Inflammatory macrophage treated with lipopolysaccharide for 4 hours (primary cell): ENCODE results near the gene CSNK2A1.
"Not testable (repeated sequence)": the region's sequence is repeated elsewhere in the genome, so short reads cannot be mapped to it uniquely, and the experiment has no call there.

Experiments
- DNase-seq: peaks from one replicate; pipeline ENCODE4 v3.0.0-alpha.2; 2020

Gene CSNK2A1

DNA sequence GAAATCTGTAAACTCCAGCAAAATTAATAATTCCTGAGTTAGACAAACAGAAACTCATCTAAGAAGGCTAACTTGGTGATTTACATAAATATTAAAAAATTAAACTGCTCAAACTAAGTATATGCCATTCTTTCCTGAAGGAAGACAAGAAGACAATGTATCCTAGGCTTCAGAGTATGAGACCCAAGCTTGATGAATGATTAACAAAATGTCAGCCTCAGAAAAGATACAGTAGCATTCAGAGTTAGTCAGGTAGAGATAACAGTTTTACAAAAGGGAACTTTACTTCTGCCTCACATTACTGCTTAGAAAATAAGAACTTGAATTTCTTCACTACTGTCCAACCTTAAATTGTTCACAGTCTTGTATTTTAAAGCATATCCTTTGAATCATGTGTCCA lies 12.0 kb downstream of the CSNK2A1 start:
- DNase-seq, result no peak

DNA sequence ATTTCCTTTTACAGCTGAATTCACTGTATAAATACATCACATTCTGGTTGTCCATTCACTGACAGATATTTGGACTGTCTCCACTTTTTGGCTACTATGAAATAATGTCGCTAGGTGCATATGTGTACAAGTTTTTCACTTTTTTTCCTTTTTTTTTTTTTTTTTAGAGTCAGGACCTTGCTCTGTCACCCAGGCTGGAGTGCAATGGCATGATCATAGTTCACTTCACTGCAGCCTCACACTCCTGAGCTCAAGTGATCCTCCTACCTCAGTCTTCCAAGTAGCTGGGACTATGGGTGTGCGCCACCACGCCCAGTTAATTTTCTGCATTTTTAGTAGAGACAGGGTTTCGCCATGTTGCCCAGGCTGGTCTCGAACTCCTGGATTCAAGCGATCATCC lies 13.3 kb downstream of the CSNK2A1 start:
- DNase-seq, result no peak

DNA sequence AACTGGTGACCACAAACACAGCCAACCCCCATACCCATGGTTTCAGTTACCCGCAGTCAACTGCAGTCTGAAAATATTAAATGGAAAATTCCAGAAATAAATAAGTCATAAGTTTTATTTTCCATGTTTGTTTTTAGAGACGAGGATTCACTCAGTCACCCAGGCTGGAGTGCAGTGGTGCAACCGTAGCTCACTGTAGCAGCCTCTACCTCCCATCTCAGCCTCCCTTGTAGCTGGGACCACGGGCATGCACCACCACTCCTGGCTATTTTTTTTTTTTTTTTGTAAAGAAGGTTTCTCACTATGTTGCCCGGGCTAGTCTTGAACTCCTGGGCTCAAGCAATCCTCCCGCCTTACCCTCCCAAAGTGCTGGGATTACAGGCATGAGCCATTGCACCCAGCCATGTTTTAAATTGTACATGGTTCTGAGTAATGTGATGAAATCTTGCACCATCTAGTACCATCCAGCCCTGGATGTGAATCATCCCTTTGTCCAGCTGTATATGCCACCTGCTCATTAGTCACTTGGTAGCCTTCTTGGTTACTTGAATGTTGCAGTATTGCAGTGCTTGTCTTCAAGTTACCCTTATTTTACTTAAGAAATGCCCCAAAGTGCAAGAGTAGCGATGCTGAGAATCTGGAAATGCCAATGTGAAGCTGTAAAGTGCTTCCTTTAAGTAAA lies 14.5 kb downstream of the CSNK2A1 start:
- DNase-seq, result peak; percentile 84

DNA sequence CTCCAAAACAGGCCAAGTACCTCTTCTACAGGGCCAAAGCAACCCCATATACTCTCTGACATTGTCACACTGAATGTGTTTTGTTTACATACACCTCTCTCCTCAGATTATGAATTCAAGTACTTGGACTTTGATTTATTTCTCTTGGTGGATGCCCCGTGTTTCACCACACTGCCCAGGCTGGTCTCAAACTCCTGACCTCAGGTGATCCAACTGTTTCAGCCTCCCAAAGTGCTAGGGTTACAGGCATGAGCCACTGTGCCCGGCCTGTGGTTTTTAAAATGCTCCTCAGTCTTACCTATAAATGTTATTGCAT lies 16.1 kb downstream of the CSNK2A1 start:
- no peak for DNase-seq

DNA sequence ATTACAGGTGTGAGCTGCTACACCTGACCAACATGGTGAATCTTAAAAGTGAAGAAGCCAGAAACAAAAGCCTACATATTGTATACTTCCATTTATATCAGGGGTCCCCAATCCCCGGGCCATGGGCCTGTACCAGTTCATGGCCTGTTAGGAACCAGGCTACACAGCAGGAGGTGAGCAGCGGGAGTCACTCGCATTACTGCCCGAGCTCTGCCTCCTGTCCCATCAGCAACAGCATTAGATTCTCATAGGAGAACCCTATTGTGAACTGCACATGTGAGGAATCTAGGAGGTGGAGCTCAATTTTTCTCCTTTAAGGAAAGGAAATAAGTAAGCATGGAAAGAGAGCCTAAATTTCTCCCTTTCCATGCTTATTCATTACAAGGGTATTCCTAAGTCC lies 21.7 kb downstream of the CSNK2A1 start:
- DNase-seq, result no peak

DNA sequence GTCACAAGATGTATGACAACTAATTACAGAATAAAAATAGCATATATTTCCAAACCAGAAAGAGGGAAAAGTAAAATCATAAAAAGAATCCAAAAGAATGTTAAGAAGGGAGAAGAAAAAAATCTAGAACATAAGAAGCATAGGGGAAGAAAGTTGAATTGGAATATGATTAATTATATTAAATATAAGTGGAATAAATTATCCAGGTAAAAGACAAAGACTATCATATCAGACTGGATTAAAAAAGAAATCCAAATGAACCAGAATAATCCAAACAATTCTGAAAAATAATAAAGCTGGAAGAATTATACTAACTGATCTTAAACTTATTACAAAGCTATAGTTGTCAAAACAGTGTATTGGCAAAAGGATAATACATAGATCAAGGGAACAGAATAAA lies 23.6 kb downstream of the CSNK2A1 start:
- DNase-seq, result no peak

DNA sequence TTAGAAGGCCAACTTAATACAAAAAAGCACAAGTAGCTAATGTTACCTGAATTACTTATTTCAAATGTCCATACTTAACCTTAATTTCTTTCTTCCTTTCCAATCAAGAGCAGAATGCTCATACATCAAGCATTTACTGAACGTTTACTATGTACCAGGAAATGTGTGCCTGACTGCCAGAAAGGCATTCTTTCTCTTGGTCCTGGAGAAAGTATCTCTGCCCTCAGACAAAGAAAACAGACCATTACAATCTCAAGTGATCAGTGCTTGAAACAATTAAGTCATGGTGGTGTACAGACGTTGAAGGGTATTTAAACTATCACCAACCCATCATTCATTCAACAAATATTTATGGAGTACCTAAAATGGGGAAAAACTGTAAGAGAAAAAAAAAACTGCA lies 26.4 kb downstream of the CSNK2A1 start:
- DNase-seq, result no peak

DNA sequence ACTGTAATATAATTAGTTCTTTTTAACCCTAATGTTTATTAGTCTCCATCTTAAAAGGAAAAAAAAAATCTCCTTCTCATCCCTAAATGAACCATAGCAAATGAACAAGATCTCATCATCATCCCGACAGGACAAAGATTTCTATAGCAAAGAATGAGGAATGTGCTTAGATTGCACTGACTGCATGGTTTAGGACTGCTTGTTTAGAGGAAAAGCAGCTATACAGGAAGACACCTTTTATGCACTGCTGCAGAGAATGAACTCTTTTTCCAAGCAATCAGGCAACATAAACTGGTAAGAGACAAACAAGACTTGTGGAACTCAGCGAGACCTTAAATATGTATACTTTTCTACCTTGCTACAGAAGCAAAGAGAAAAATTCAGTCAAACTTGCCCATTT lies 26.8 kb downstream of the CSNK2A1 start:
- DNase-seq, result no peak

DNA sequence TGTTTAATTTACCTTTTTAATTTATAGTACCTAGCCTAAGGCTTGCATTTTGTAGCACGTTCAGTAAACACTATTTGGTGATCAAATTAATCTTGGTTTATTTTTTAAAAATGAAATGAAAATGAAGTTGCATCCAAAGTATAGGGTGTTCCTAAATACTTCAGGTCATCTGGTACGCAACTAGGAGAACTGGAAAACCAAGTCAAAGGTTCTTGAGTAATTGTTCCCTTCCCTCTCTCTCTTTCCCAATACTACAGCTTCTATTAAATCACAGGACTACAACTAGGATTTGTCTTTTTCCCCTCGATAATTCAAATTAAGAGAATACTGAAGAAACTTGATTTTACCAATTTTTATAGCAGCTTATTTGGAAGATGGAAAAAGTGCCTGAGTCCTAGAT lies 27.9 kb downstream of the CSNK2A1 start:
- no peak for DNase-seq

DNA sequence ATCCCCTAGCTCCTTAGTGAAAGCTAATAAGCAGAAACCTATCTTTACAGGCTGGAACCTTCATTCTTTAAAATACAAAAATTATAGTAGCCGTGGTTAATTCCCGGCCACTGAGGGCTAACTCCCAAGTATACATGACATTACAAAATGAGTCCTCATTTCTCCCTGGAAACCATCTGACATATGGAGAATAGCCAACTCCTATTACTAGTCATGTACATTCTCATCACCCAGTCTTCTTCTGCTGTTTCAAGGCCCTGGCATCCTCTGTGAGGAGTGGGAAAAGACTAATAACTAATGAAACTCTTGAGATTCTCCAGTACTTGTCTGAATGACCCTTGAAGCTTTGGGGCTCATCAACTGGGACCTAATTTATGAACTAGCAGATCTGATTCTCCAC lies 30.2 kb downstream of the CSNK2A1 start:
- no peak for DNase-seq

DNA sequence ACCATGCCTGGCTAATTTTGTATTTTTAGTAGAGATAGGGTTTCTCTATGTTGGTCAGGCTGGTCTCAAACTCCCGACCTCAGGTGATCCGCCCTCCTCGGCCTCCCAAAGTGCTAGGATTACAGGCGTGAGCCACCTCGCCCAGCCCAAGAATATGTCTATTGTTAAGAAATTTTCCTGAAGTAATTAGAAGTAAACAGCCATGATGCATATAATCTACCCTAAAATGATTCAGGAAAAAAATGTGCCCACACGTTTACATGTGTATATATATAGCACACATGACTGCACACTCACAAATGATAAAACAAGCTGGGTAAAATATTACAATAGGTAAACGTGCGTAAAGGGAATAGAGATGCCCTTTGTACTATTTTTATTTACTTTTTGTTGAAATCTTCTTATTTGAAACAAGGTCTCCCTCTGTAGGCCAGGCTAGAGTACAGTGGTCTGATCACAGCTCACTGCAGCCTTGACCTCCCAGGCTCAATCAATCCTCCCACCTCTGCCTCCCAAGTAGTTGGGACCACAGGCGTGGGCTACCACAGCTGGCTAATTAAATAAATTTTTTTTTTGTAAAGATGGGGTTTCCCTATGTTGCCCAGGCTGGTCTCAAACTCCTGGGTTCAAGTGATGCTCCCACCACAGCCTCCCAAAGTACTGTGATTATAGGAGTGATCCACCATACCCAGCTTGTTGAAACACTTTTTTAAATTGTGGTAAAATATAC lies 33.1 kb downstream of the CSNK2A1 start:
- DNase-seq, result not testable (repeated sequence)

DNA sequence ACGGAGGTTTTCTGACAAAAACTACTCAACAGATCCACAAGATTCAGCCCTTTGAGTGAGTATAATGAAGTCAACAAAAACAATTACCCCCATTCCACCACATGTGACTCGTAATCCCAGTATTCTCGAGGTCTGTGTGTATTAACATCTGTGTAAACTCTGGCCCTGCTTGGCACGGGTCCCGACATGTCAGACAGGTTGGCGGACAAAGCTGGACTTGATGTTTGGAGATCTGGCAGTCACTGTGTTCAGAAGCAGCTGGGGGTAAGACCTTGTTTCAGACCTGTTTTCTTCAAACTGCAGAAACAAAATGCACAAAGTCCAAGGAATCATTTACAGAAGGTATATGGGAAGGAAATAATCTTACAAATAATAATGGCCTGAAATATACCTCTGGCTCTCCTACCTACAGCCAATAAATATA lies 35.2 kb downstream of the CSNK2A1 start:
- DNase-seq, result not testable (repeated sequence)

DNA sequence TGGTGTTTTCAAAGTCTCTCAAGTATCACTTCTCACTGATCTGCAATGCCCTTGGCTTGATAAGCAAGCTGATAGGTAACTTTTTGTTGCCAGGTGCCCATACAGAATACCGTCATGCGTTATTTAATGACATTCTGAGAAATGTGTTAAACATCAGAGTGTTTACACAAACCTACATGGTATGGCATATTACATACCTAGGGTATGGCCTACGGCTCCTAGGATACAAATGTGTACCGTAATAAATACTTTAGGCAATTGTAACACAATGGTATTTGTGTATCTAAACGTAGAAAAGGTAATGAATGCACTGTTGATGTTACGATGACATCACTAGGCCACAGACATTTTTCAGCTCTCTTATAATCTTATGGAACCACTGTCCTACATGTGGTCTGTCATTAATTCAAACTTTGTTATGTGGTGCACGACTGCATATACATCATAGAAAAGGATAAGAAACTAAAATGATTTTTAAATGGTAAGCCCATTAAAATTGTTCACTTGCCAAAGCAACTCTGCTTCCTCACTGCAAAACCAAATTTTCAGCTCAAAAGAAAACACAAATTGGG lies 35.7 kb downstream of the CSNK2A1 start:
- DNase-seq, result no peak

DNA sequence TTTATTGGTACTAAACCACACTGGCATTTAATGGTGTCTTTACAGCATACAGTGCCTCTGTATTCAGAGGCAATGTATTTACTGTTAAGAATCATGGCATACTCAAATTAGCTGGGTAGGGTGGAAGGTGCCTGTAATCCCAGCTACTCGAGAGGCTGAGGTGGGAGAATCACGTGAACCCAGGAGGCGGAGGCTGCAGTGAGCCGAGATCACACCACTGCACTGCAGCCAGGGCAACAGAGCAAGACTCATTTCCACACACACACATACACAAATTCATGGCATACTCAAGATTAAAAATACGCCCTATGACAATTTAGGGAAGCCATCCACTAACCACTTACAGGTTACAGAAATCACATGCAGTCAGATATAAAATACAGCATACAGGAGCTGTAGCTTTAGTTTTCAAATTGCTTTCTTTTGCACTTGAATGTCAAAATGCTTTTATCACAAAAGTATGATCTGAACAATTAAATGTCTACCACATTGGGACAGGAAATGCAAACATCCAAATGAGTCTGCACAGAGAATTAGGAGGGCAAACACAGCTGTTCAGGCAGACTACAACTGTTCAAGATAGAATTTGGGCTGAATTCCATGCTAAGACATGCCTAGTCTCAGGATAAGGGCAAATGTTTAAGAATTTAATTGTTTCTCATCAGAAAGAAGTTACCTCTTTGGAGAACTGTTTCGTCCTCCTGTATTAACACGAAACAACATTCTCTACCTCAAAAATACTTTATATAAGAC lies 36.4 kb downstream of the CSNK2A1 start:
- no peak for DNase-seq

DNA sequence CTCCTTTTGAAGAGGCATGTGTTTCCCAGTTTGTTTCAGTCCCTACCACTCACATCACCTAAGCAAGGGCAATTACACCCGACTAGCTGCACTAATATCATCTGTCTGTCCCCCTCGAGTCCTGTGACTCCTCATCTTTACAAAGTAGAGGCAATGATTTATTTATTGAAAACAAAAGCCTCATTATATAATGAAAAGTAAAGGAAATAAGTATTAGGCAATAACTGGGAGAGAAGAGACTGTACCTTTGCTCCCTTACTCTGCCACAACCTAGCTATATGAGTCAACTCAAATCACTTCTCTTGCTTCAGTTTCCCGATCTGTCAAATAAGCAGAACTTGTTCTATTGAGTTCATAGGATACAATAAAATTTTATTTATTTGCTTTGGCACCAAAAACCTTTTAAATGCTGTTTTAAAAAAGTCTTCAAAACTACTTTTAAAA lies 38.9 kb downstream of the CSNK2A1 start:
- DNase-seq, result no peak

DNA sequence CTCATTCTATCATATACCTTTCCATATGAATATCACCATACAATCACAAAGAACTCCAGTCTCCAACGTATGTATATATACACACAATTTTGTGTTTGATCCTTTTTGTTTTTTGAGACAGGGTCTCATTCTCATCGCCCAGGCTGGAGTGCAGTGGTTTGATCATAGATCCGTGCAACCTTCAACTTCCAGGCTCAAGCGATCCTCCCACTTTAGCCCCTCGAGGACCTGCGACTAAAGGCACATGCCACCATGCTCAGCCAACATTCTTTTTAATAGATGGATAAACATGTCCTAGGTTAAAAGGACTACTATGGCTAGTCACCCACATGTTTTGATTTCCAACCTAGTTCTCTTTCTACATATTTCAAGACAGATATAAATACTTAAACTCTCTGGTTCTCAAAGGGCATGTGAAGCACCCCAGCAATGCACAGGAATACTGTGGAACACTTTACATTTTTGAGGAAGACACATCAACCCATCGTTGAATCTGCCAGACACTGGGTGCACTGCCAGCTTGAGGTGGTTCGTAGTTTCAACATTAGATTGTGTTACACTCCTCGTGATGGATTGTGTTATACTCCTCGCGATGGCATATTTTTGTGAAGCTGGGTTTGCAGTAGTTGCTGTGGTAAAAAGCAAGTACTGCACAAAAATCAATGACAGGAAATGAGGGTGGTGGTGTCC lies 40.4 kb downstream of the CSNK2A1 start:
- no peak for DNase-seq

DNA sequence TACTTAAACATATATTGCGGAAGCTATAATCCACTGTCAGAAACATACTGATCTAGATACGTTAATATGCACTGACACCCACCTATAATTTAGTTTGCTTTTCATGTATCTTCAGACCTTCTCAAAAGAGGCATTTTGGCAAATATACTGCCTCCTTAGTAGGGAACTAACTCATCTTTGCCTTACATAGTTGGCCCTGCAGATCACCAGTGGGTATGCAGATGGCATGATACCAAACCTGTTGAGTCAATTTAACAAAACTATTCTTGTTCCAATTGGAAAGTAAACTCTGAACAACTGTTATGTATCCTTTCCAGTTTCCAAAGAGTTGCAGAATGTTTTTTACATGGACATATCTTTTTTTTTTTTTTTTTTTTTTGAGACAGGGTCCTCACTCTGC lies 45.6 kb downstream of the CSNK2A1 start:
- no peak for DNase-seq

DNA sequence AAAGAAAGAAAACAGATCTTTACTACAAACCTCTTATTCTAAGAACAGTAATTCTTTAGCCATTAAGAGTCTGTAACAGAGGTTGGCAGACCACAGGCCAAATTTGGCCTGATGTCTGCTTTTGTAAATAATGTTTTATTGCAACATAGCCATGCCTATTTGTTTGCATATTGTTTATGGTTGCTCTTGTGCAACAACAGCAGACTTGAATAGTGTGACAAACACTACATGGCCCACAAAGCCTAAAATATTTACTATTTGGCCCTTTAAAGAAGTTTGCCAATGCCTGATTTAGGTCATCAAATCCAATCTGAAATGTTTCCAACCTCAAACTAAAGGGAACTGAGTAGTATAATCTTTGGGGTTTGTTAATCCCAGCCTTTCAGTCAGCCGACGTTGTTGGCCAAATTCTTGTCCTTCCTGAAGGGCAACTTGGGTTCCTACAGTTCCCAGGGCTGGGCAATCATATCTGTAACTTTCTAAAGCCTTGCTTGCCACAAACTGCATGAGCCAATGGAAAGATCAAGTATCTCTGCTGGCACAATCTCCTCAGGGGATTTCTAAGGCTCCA lies 47.4 kb downstream of the CSNK2A1 start:
- DNase-seq, result no peak

DNA sequence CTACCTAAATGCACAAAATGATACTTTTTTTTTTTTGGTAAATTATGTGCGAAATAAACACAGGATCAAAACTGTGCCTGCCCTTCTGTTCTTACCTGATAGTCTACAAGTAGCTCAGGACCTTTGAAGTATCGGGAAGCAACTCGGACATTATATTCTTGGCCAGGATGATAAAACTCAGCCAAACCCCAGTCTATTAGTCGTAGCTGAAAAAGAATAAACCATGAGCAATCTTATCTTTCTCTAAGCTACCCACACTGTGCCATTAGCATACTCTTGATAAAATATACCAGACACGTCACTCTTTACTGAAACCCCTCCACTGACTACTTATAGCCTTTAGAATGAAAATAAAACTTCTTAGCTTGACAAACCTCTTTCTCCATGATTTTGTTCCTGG lies 51.4 kb downstream of the CSNK2A1 start:
- no peak for DNase-seq

DNA sequence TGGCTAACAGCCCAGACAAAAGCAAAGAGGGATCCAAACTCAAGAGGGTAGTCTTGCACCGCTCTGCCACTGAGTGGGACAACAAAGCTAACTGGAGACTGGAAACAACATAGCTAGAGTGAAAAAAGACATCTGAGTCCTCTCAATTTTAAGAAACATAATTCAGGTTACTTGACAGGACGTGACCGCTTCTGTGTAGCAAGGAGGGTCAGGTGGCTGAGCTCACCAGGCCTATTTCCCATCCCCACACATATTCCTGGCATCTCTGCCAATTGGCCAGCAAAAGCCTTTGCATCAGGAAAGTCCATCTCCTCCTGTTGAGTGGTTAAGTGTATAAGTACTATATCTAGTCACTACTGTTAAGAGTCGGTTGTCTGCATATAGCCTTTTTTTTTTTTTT lies 55.9 kb downstream of the CSNK2A1 start:
- DNase-seq, result no peak

DNA sequence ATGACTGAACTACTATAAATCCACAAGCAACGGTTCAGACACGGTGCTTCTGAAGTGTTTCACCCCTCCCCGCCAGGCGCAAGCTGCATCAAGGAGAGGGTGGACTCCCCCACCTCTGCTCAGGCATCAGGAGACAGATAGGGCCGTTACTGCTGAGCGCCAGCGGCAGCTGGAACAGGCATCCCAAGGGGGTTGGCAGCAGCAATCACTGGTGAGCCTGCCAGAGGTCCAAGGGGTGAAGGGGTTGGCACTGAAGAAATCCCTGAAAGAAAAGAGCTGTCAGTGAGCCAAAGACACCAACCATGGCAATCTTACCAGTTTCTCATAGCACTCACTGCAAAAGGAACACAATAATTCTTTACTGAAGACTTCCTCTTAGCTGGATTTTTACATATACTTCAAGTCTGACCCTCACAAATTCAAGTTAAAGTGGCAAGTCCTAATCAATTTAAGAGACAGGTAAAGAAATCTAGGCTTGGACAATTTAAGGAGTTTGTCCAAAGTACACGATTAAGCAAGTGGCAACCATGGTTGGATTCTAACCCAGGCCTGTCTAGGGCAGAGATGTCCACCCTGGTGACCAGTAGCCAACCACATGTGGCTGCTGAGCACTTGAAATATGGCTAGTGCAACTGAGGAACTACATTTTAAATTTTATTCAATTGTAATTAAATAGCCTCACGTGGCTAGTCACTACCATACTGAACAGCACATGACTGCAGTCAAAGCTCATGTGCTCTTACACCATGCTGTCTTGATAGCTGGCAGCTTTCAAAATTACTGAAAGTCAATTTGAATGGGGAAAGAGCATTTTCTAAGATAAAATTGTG lies 59.6 kb downstream of the CSNK2A1 start:
- DNase-seq, result no peak

DNA sequence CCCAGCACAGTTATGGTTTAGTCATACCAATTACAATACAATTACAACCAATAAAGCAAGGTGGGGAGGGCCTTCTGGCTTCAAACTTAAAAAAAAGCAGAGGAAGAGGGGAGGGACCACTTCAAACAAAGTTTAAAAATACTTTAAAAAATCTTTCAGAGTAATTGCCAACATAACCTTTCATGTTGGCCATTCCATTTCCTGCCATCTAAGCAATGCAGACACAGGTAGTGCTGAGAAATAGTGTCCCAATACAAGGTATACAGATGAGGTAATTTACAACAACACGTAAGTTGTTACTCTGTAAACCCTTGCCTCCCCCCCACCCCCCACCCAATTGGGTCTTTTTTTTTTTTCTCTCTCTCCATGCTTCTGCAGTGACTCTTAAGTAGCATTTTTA lies 62.4 kb downstream of the CSNK2A1 start:
- no peak for DNase-seq
